ENCODE data around the gene KRT13.

KRT13 gene

DNA sequence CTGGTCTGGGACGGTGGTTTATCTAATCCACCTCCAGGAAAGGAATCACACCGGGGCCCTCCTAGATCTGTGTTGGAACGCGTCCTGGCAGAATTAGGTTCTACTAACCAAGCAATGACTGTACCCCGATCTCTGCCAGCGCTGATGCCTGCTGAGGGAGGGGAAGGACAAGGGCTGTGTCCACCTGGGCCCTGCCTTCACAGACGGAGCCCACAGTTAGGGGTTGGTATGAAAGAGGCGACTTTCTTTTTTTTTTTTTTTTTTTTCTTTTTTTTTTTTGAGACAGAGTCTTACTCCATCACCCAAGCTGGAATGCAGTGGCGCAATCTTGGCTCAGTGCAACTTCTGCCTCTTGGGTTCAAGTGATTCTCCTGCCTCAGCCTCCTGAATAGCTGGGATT is 32.6 kb upstream of the KRT13 start:
- Histone ChIP-seq H3K9me2 (ENCODE audit: low read depth, low read length) (no peaks in the 10 kb centered on the region), H3K27me3 (ENCODE audit: insufficient read depth, low read length) (peaks cover 6% of the 10 kb centered on the region; the same call in 1 of the 2 replicates), H3K4me3 (ENCODE audit: low read depth, low read length, poor library complexity, severe bottlenecking) (no peak overlapping the region), H2AFZ (ENCODE audit: low read length) (no peak overlapping the region), H3K79me2 (ENCODE audit: insufficient read depth, low read length) (no peaks in the 10 kb centered on the region), H3K4me2 (ENCODE audit: low read length) (no peak overlapping the region), H3K36me3 (ENCODE audit: insufficient read depth, low read length) (no peaks in the 10 kb centered on the region), H3K27ac (ENCODE audit: low read depth, low read length, poor library complexity, severe bottlenecking) (no peak overlapping the region), H4K20me1 (ENCODE audit: insufficient read depth, low read length) (no peaks in the 10 kb centered on the region), H3F3A (ENCODE audit: insufficient read depth, low read length) (no peaks in the 10 kb centered on the region), H3K9ac (ENCODE audit: low read length) (no peak overlapping the region), H3K4me1 (ENCODE audit: insufficient read depth, low read length, severe bottlenecking) (no peaks in the 10 kb centered on the region), H3K9me3 (ENCODE audit: low read length) (no peaks in the 10 kb centered on the region)
- TF ChIP-seq EZH2 (IDR thresholded peaks at IDR 0.05; ENCODE audit: borderline replicate concordance, low read length), result no peak
- TF ChIP-seq, protein P1, sequence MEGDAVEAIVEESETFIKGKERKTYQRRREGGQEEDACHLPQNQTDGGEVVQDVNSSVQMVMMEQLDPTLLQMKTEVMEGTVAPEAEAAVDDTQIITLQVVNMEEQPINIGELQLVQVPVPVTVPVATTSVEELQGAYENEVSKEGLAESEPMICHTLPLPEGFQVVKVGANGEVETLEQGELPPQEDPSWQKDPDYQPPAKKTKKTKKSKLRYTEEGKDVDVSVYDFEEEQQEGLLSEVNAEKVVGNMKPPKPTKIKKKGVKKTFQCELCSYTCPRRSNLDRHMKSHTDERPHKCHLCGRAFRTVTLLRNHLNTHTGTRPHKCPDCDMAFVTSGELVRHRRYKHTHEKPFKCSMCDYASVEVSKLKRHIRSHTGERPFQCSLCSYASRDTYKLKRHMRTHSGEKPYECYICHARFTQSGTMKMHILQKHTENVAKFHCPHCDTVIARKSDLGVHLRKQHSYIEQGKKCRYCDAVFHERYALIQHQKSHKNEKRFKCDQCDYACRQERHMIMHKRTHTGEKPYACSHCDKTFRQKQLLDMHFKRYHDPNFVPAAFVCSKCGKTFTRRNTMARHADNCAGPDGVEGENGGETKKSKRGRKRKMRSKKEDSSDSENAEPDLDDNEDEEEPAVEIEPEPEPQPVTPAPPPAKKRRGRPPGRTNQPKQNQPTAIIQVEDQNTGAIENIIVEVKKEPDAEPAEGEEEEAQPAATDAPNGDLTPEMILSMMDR (IDR thresholded peaks at IDR 0.05; ENCODE audit: low read length), result no peak

DNA sequence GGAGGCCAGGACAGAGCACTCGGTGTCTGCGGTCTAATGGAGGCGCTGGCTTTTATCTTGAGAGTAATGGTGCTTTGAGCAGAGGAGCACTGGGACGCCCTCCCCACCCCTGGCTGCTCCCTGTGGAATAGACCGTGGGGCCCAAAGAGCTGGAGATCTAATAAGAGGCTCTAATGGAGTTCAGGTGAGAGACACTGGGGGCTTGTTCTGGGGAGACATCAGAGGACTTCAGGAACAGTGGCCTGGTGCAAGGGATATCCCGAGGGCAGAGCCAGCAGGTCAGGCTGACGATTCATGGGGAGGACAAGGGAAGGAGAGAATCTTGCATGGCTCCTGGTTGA is 32.2 kb upstream of the KRT13 start:
- H3K9me2 ChIP-seq (ENCODE audit: low read depth, low read length), result no peaks in the 10 kb centered on the region
- no peak overlapping the region for H2AFZ ChIP-seq (ENCODE audit: low read length)
- H3K4me1 ChIP-seq (ENCODE audit: insufficient read depth, low read length, severe bottlenecking), result no peaks in the 10 kb centered on the region
- peaks cover 6% of the 10 kb centered on the region; the same call in 1 of the 2 replicates for H3K27me3 ChIP-seq (ENCODE audit: insufficient read depth, low read length)
- H3K9me3 ChIP-seq (ENCODE audit: low read length), result no peaks in the 10 kb centered on the region
- no peaks in the 10 kb centered on the region for H3F3A ChIP-seq (ENCODE audit: insufficient read depth, low read length)
- no peaks in the 10 kb centered on the region for H3K36me3 ChIP-seq (ENCODE audit: insufficient read depth, low read length)
- no peak overlapping the region for H3K27ac ChIP-seq (ENCODE audit: low read depth, low read length, poor library complexity, severe bottlenecking)
- H4K20me1 ChIP-seq (ENCODE audit: insufficient read depth, low read length), result no peaks in the 10 kb centered on the region
- H3K4me3 ChIP-seq (ENCODE audit: low read depth, low read length, poor library complexity, severe bottlenecking), result no peak overlapping the region
- TF ChIP-seq EZH2 (IDR thresholded peaks at IDR 0.05; ENCODE audit: borderline replicate concordance, low read length), result no peak
- TF ChIP-seq, protein P1 (IDR thresholded peaks at IDR 0.05; ENCODE audit: low read length), result no peak
- H3K9ac ChIP-seq (ENCODE audit: low read length), result no peak overlapping the region
- H3K79me2 ChIP-seq (ENCODE audit: insufficient read depth, low read length), result no peaks in the 10 kb centered on the region
- no peak overlapping the region for H3K4me2 ChIP-seq (ENCODE audit: low read length)

DNA sequence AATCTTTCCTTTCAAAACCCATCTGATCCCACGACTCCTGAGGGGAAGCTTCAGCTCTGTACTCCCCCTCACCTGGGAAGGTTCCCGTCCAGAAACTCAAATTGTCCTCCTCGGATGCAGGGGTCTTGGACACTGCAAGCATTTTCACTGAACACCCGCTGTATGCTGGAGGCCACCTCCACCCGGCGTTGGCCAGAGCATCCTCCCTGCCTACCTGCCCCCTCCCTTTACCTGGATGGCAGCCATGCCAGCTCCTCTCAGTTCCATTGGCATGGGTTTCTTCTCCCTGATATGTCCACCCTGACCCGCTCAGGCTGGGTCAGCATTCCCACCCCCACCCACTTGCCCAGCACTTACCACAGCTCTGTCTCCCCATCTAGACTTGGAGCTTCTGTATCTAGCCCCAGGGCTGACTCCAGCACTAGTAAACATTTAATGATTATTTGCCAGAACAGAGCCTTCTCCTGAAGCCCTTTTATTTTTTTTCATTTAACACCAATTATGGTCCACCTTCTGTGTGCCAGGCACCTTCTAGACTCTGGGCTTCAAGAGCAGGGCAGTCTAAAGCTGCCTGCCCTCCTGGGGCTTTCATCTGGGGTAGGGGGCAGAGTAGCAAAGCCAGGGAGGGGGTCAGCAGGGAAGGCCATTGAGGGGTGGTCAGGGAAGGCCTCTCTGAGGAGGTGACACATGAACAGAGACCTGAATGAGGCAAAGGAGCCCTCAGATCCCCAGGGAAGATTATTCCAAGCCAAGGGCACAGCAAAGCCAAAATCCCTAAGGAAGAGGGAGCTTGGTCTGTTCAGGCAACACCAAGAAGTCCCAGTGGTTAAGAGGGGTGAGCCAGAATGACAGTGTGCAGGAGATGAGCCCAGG is 31.6 kb upstream of the KRT13 start:
- Histone ChIP-seq H3K4me1 (ENCODE audit: insufficient read depth, low read length, severe bottlenecking) (no peaks in the 10 kb centered on the region), H3K9me3 (ENCODE audit: low read length) (no peaks in the 10 kb centered on the region), H3K4me2 (ENCODE audit: low read length) (no peak overlapping the region), H3F3A (ENCODE audit: insufficient read depth, low read length) (no peaks in the 10 kb centered on the region), H3K4me3 (ENCODE audit: low read depth, low read length, poor library complexity, severe bottlenecking) (no peak overlapping the region), H3K27me3 (ENCODE audit: insufficient read depth, low read length) (peaks cover 6% of the 10 kb centered on the region; the same call in 1 of the 2 replicates), H3K36me3 (ENCODE audit: insufficient read depth, low read length) (no peaks in the 10 kb centered on the region), H4K20me1 (ENCODE audit: insufficient read depth, low read length) (no peaks in the 10 kb centered on the region), H3K79me2 (ENCODE audit: insufficient read depth, low read length) (no peaks in the 10 kb centered on the region), H2AFZ (ENCODE audit: low read length) (no peak overlapping the region), H3K27ac (ENCODE audit: low read depth, low read length, poor library complexity, severe bottlenecking) (no peak overlapping the region), H3K9me2 (ENCODE audit: low read depth, low read length) (no peaks in the 10 kb centered on the region), H3K9ac (ENCODE audit: low read length) (no peak overlapping the region)
- no peak for TF ChIP-seq EZH2 (IDR thresholded peaks at IDR 0.05; ENCODE audit: borderline replicate concordance, low read length)
- TF ChIP-seq, protein P1 (IDR thresholded peaks at IDR 0.05; ENCODE audit: low read length), result no peak

Data from OCI-LY1 (cell line).